Hepatocyte (in vitro differentiated cells): Measurements from ENCODE around the gene RNF144B. TPM values are rescaled to one million over a fixed set of nuclear protein-coding genes. Genes with fewer than 3 reads are reported as not detected.

Experiments used
- polyA plus RNA-seq: library from polyadenylated mRNA; unstranded; fragments of >200 nt; fragmentation: Nextera tagmentation; extraction: Ambion mirVana; gene quantifications from 2 replicates; pipeline ENCODE4 v1.2.1, GENCODE V29; 2016
- total RNA-seq: library from RNA; depleted of rRNA; stranded (reverse); fragments of >200 nt; gene quantifications from 2 replicates; pipeline ENCODE4 v1.2.3, GENCODE V29; 2014

RNF144B gene
- total and polyA plus RNA-seq, 2 experiments from 2014 or later, result 0.37 to 2.2 TPM

Other genes with a start within 250 kb of the RNF144B start
- 12.9 and 15.5 TPM in 2 replicates for gene TPMT, start 232.3 kb upstream of the RNF144B start, total RNA-seq
- 10.0 and 10.5 TPM in 2 replicates for gene TPMT, start 232.3 kb upstream of the RNF144B start, polyA plus RNA-seq
- gene KDM1B, start 231.9 kb upstream of the RNF144B start, total RNA-seq, result 7.8 and 9.1 TPM in 2 replicates
- gene KDM1B, start 231.9 kb upstream of the RNF144B start, polyA plus RNA-seq, result 4.8 and 5.9 TPM in 2 replicates
- gene DEK, start 122.8 kb upstream of the RNF144B start, total RNA-seq, result 70.8 and 81.3 TPM in 2 replicates
- gene DEK, start 122.8 kb upstream of the RNF144B start, polyA plus RNA-seq, result 39.9 and 61.0 TPM in 2 replicates